ENCODE results near the gene ALKBH8. TPM values are rescaled to one million over a fixed set of nuclear protein-coding genes. Genes with fewer than 3 reads are reported as not detected.

The ALKBH8 gene
- 5.1 and 8.7 TPM in 2 replicates for total RNA-seq

GRCh38 chr11:107565219-107565937, at the start of gene ALKBH8:
Gene ALKBH8 (minus strand): TSS chr11:107565735. CDS start chr11:107560893, 4,842 bp downstream.

DNA sequence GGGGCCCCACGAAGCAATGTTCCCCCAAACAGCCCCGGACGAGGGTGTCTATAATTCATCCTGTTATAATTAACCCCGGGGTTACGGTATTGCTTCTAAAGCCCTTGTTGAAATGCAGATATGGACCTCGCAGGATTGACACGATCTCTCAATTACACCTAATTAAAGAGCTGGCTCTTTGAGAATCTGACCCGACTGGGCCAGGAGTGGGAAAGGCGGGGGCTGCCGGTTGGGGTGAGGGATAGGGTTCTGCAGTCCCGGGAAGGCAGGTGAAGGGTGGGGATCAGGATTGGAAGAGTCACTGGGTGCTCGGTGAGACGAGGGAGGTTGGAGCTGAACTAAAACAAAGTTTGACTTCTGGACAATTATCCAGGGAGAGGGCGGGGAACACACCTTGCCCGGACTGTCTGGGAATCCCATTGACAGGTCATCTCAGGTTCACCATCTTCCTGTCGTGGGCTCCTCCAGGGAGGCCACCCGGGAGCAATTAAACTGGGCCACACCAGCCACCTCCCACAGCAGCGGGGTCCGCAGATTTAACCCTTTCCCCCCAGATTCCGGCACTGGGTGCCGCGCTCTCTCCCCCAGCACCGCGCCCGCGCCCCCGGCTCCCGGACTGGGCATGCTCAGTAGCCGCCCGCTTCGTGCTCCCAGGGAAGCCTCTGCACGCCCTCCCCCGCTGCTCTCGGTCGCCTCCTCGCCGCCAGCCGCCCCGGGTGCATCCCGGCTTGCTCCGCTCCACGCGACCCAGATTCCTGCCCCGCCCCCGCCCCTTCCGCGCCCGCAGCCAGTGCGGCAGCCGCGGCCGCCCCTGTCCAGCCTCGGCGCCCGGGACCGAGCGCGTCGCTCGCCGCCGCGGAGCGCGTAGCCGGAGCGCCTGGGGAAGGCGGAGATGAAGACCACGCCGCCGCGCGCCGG, 25.2 kb upstream of the ALKBH8 start, which contains the start of gene ELMOD1:
ELMOD1 (plus strand) TSS at position 688 of the 918 bp plus-strand sequence. CDS start 27,043 bp downstream, outside the sequence.

DNA sequence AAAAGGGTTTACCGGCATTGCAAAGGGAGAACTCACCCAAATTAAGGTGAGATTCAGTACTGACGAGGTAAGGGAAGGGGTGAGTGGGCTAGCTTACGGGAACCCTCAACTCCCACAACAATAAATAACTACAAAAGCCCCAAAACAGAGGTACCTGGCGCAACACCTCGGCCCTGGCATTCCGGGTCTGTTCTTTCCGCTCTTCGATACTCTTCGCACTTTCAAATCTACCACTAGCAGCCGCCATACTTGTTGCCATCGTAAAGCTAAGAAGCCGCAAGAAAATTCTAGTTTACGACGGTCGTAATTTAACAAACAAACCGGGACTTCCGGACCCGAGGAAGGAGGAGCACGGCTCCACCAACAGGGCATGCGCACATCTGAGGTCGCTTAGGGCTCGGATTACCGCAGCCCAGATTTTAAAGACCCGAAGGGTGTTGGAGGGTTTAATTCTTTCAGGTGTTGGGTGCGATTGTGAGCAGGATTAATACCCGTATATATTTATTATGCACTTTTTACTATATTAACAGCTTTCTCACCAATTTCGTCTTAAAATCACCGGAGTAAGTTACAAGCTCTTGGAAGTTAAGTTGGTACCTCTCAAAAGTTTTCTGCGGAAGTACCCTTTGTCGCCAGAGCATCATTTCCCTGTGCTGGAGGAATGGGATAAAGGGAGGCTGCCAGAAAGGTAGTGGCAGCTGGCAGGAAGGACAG, 107.8 kb downstream of the ALKBH8 start, which contains the start of gene CWF19L2:
CWF19L2 (minus strand) TSS at position 268 of the 714 bp plus-strand sequence; CDS start at position 259, 9 bp downstream.

Other genes starting within 250 kb of the ALKBH8 start
- gene CWF19L2, start 107.9 kb downstream of the ALKBH8 start, total RNA-seq: 9.4 and 11.1 TPM in 2 replicates
- gene ELMOD1, start 25.4 kb upstream of the ALKBH8 start, total RNA-seq: under 0.01 TPM in 1 of 2 replicates, not detected in the other
- 1.4 TPM in 1 of 2 replicates, not detected in the other for gene SLN, start 146.3 kb upstream of the ALKBH8 start, total RNA-seq

Measured in tracheal epithelial cell (primary cell).